WI38 (cell line): Measurements from ENCODE around the gene CA6.

Experiments
- H3K4me3 ChIP-seq: 2 replicates; pipeline ENCODE4 v1.5.1; 2011; ENCODE audit warnings: low read depth, mild to moderate bottlenecking, control low read depth, low read length
- TF ChIP-seq, protein P1 (sequence below): IDR thresholded peaks from 2 replicates; pipeline ENCODE4 v1.5.1; 2012; ENCODE audit warnings: low read depth, mild to moderate bottlenecking, control low read depth, low read length

CA6 gene

DNA sequence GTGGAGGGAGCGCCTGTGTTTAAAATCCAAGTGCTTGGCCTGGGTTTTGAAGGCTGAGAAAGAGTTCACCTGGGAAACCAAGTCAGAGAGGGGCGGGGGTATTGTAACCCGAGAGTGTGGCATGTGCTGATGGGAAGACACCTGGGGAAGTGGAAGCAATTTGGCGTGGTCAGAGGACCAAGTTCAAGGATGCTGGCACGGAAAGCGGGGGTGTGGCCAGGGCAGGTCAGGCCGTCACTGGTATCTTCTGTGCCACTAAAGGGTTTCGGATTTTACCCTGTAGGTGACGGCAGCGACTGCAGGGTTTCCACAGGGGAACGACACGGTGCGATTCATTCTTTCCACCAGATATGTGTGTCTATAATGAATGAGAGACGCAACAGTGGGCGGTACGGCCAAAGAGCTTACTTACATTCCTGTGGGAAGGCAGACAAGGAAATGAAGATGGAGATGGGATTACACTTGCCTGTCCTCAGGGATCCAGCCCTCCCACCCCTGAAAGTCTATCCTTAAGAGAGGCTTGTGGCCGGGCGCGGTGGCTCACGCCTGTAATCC is 31.3 kb downstream of the CA6 start:
- no peak overlapping the region for H3K4me3 ChIP-seq
- TF ChIP-seq, protein P1, sequence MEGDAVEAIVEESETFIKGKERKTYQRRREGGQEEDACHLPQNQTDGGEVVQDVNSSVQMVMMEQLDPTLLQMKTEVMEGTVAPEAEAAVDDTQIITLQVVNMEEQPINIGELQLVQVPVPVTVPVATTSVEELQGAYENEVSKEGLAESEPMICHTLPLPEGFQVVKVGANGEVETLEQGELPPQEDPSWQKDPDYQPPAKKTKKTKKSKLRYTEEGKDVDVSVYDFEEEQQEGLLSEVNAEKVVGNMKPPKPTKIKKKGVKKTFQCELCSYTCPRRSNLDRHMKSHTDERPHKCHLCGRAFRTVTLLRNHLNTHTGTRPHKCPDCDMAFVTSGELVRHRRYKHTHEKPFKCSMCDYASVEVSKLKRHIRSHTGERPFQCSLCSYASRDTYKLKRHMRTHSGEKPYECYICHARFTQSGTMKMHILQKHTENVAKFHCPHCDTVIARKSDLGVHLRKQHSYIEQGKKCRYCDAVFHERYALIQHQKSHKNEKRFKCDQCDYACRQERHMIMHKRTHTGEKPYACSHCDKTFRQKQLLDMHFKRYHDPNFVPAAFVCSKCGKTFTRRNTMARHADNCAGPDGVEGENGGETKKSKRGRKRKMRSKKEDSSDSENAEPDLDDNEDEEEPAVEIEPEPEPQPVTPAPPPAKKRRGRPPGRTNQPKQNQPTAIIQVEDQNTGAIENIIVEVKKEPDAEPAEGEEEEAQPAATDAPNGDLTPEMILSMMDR = no peak

DNA sequence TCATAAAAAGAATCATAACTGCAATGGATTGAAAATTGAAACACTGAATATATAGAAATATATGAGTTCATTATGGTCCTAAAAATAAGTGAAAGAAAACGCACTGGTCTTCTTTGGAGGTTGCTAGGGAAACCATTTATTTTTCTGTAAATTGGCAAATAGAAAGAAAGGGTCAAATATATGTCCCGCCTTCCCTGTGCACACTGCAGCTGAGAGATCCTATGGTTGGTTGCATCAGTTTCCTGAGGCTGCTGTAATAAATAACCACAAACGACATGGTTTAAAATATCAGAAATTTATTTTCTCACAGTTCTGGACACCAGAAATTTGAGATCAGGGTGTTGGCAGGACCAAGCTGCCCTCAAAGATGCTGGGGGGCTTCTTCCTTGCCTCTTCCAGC is 35.0 kb downstream of the CA6 start:
- TF ChIP-seq, protein P1 = no peak
- H3K4me3 ChIP-seq = no peak overlapping the region

DNA sequence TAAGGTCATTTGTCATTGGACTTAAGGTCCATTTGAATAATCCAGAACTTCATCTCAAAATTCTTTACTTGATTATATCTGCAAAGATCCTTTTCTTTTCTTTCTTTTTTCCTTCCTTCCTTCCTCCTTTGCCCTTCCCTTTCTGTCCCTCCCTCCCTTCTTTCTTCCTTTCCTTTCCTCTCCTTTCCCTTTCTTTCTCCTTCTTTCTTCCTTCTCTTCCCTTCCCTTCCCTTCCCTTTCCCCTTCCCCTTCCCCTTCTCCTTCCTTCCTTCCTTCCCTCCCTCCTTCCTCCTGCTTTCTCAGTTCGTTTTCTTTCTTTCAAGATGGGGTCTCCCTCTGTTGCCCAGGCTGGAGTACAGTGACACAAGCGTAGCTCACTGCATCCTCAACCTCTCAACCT is 35.5 kb downstream of the CA6 start:
- TF ChIP-seq, protein P1 = no peak
- H3K4me3 ChIP-seq = no peak overlapping the region

DNA sequence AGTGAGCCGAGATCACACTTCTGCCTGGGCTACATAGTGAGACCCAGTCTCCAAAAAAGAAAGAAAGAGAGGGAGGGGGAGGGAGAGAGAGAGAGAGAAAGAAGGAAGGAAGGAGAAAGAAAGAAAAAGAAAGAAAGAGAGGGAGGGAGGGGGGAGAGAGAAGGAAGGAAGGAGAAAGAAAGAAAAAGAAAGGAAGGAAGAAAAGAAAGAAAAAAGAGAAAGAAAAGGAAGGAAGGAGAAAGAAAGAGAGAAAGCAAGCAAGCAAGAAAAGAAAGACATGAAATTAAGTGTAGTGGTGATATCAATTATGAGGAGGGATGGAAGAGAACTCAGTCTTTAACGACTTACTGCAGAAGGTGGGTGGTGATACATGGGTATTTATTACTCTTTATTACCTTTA is 38.5 kb downstream of the CA6 start:
- TF ChIP-seq, protein P1 = no peak
- H3K4me3 ChIP-seq = no peak overlapping the region

DNA sequence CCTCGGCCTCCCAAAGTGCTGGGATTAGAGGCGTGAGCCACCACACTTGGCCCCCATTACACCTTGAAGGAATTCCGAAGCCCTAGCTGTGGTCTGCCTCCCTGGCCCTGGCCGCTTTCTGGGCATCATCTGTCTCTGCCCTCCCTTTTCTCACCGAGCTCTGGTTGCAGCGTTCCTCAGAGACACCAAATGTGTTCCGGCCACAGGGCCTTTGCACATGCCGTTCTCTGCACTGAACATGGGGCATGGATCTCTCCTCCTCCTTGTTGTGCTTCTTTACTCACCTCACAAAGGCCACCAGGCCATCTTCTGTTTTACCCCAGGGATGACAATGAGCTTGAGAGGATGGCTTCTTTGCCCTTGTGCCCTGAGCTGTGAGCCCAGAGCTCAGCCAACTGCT is 39.3 kb downstream of the CA6 start:
- no peak overlapping the region for H3K4me3 ChIP-seq
- TF ChIP-seq, protein P1 = no peak

DNA sequence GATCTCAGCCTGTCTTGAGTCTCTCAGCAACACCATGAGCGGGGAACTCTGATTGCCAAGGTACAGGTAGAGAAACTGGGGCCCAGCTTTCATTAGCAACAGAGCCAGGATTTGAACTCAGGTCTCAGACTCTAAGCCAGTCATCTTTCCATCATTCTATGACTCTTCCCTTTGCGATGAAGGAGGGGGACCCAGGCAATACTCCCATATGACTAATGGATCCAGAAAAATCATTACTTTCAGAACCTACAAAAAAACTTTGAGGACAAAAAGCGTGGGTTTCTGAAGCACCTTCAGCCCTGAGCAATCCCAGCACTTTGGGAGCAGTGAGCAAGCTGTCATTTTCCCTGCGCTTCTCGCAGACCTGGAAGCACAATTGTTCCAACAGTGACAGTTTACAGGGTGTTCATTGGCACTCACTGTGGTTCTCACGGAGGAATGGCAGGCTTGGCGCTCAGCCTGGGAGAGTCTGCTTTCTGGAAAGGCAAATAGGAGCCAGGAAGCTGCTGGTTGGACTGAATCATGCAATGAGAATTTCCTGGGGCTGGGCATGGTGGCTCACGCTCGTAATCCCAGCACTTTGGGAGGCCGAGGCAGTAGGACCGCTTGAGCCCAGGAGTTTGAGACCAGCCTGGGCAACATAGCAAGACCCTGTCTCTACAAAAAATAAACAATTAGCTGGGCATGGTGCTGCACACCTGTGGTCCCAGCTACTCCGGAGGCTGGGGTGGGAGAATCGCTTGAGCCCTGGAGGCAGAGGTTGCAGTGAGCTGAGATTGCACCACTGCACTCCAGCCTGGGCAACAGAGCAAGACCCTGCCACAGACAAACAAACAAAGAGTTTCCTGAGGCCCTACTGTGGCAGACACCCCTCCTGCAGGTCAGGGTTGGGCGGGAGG is 40.5 kb downstream of the CA6 start:
- TF ChIP-seq, protein P1 = no peak
- no peak overlapping the region; the same call in 1 of the 2 replicates for H3K4me3 ChIP-seq

DNA sequence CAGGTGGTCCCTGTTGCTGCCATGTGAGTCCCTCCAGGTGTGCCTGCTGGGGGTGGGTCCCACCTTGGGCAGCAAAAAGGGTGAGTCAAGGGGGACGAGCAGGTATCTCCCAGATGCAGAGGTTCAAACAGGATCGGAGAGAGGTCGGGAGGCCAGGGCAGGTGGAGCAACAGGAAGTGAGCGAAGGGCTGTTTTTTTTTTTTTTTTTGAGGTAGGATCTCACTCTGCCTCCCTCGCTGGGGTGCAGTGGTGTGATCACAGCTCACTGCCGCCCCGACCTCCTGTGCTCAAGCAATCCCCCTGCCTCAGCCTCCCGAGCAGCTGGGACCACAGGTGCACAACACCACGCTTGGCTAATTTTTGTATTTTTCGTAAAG is 41.1 kb downstream of the CA6 start:
- H3K4me3 ChIP-seq = no peak overlapping the region
- TF ChIP-seq, protein P1 = no peak
